HG02588 (cell line): ENCODE data around the gene RBPJ.
A peak's percentile ranks its signal among the peaks of the same experiment; 100 is the strongest.

ENCODE experiments used
- ATAC-seq: cut with Tn5 transposase; IDR thresholded peaks from one replicate; pipeline ENCODE4 v1.9.1; 2021; ENCODE audit warnings: mild to moderate bottlenecking, moderate library complexity; ENCODE audit not compliant: unreplicated experiment

Gene RBPJ

GRCh38 chr4:26320538-26321372 is at the start of gene RBPJ:
RBPJ (plus strand) TSS chr4:26321014; CDS start chr4:26321029, 15 bp downstream.
- ATAC-seq: peak; percentile 24

GRCh38 chr4:26271703-26272102 is 49.1 kb upstream of the RBPJ start:
- no peak for ATAC-seq

GRCh38 chr4:26272654-26273615 is 47.9 kb upstream of the RBPJ start:
- ATAC-seq: no peak

GRCh38 chr4:26273616-26273980 is 47.2 kb upstream of the RBPJ start:
- ATAC-seq: no peak

- ATAC-seq: no peak
Observed at GRCh38 chr4:26275281-26275680, 45.5 kb upstream of the RBPJ start.

- ATAC-seq: no peak
Observed at GRCh38 chr4:26279446-26279845, 41.4 kb upstream of the RBPJ start.

- ATAC-seq: no peak
Observed at GRCh38 chr4:26281881-26282280, 38.9 kb upstream of the RBPJ start.

- ATAC-seq: no peak
Observed at GRCh38 chr4:26284536-26284935, 36.3 kb upstream of the RBPJ start.

- ATAC-seq: no peak
Observed at GRCh38 chr4:26285272-26285671, 35.5 kb upstream of the RBPJ start.

GRCh38 chr4:26287756-26288155 is 33.1 kb upstream of the RBPJ start:
- ATAC-seq: no peak

GRCh38 chr4:26288355-26288909 is 32.4 kb upstream of the RBPJ start:
- peak; percentile 73 for ATAC-seq

- ATAC-seq: no peak
Observed at GRCh38 chr4:26289401-26289800, 31.4 kb upstream of the RBPJ start.

GRCh38 chr4:26290321-26290720 is 30.5 kb upstream of the RBPJ start:
- ATAC-seq: no peak

GRCh38 chr4:26294904-26295303 is 25.9 kb upstream of the RBPJ start:
- ATAC-seq: no peak

GRCh38 chr4:26296021-26296420 is 24.8 kb upstream of the RBPJ start:
- no peak for ATAC-seq

GRCh38 chr4:26296514-26296913 is 24.3 kb upstream of the RBPJ start:
- no peak for ATAC-seq

GRCh38 chr4:26297219-26297618 is 23.6 kb upstream of the RBPJ start:
- ATAC-seq: no peak

- ATAC-seq: no peak
Observed at GRCh38 chr4:26298198-26298947, 22.4 kb upstream of the RBPJ start.

GRCh38 chr4:26299254-26299882 is 21.4 kb upstream of the RBPJ start:
- ATAC-seq: peak; percentile 67
